HG03066 (cell line): ENCODE results near the gene ZBTB32.
"Not testable (repeated sequence)": the region's sequence is repeated elsewhere in the genome, so short reads cannot be mapped to it uniquely, and the experiment has no call there.

ENCODE experiments used
- ATAC-seq: cut with Tn5 transposase; IDR thresholded peaks from one replicate; pipeline ENCODE4 v1.9.1; 2021; ENCODE audit warnings: low read depth; ENCODE audit not compliant: unreplicated experiment

ZBTB32 gene

GRCh38 chr19:35718345-35719041 lies 14.1 kb downstream of the ZBTB32 start:
- no peak for ATAC-seq

GRCh38 chr19:35719402-35720162 lies 15.2 kb downstream of the ZBTB32 start:
- ATAC-seq: no peak

GRCh38 chr19:35720163-35720524 lies 15.8 kb downstream of the ZBTB32 start:
- ATAC-seq: no peak

GRCh38 chr19:35720648-35721047 lies 16.3 kb downstream of the ZBTB32 start:
- ATAC-seq: no peak

- ATAC-seq: no peak
Measured at GRCh38 chr19:35721374-35721773, 17.0 kb downstream of the ZBTB32 start.

- no peak for ATAC-seq
Measured at GRCh38 chr19:35722461-35722860, 18.1 kb downstream of the ZBTB32 start.

GRCh38 chr19:35722897-35723296 lies 18.5 kb downstream of the ZBTB32 start:
- ATAC-seq: no peak

- no peak for ATAC-seq
Measured at GRCh38 chr19:35723671-35724070, 19.3 kb downstream of the ZBTB32 start.

GRCh38 chr19:35724132-35724531 lies 19.8 kb downstream of the ZBTB32 start:
- not testable (repeated sequence) for ATAC-seq

GRCh38 chr19:35724560-35724959 lies 20.2 kb downstream of the ZBTB32 start:
- no peak for ATAC-seq

GRCh38 chr19:35725216-35725861 lies 21.0 kb downstream of the ZBTB32 start:
- no peak for ATAC-seq

- ATAC-seq: no peak
Measured at GRCh38 chr19:35727053-35727955, 22.9 kb downstream of the ZBTB32 start.

GRCh38 chr19:35727956-35728706 lies 23.8 kb downstream of the ZBTB32 start:
- ATAC-seq: no peak

- ATAC-seq: no peak
Measured at GRCh38 chr19:35729021-35729420, 24.7 kb downstream of the ZBTB32 start.

- no peak for ATAC-seq
Measured at GRCh38 chr19:35729763-35730162, 25.4 kb downstream of the ZBTB32 start.

- ATAC-seq: no peak
Measured at GRCh38 chr19:35730326-35730725, 26.0 kb downstream of the ZBTB32 start.

- no peak for ATAC-seq
Measured at GRCh38 chr19:35731353-35731752, 27.0 kb downstream of the ZBTB32 start.

- ATAC-seq: no peak
Measured at GRCh38 chr19:35731779-35732405, 27.5 kb downstream of the ZBTB32 start.

GRCh38 chr19:35732540-35733179 lies 28.3 kb downstream of the ZBTB32 start:
- no peak for ATAC-seq
